Upper lobe of left lung (tissue), 4 donors: ENCODE measurements around the gene ANKS1B.
"Not testable (repeated sequence)": the region's sequence is repeated elsewhere in the genome, so short reads cannot be mapped to it uniquely, and the experiment has no call there.

ENCODE experiments used
- CTCF ChIP-seq, 6 experiments: fragments of 450-650 bp in 4 of 6; fragments of 200-600 bp in 2 of 6; sonication (generic) in 2 of 6; IDR thresholded peaks; one replicate each; pipeline ENCODE4 v1.5.1; 2016 to 2019; ENCODE audit warnings: antibody characterized with exemption in 6 of 6
- EP300 ChIP-seq, 4 donors: sonication (generic); formaldehyde crosslinking; IDR thresholded peaks; one replicate each; pipeline ENCODE4 v1.5.1; 2017; ENCODE audit warnings: antibody characterized with exemption in 4 of 4, control low read depth in 2 of 4
- POLR2A ChIP-seq, 4 donors: fragments of 450-650 bp; IDR thresholded peaks; one replicate each; pipeline ENCODE4 v1.5.1; 2016 to 2017; ENCODE audit warnings: antibody characterized with exemption in 4 of 4, mild to moderate bottlenecking in 2 of 4
- POLR2AphosphoS5 ChIP-seq, 2 donors: sonication (generic); formaldehyde crosslinking; IDR thresholded peaks; one replicate each; pipeline ENCODE4 v1.5.1; 2017; ENCODE audit warnings: antibody characterized with exemption in 2 of 2

- not testable (repeated sequence) for TF ChIP-seq CTCF, POLR2A, EP300, POLR2AphosphoS5 (IDR thresholded peaks at IDR 0.05)
Measured at GRCh38 chr12:98957135-98957534, 1027.6 kb downstream of the ANKS1B start.
